Ectodermal cell (in vitro differentiated cells): Measurements from ENCODE around the gene RNF180.
"Not testable (repeated sequence)": the region's sequence is repeated elsewhere in the genome, so short reads cannot be mapped to it uniquely, and the experiment has no call there.

Experiments used
- H3K27ac ChIP-seq: 2 replicates; pipeline ENCODE4 v1.7.0; 2013; ENCODE audit warnings: mild to moderate bottlenecking, low read depth, low read length; ENCODE audit not compliant: insufficient read depth, poor library complexity, severe bottlenecking
- H3K27me3 ChIP-seq: 2 replicates; pipeline ENCODE4 v1.7.0; 2013; ENCODE audit warnings: mild to moderate bottlenecking, low read length; ENCODE audit not compliant: insufficient read depth, control insufficient read depth, poor library complexity, severe bottlenecking
- H3K36me3 ChIP-seq: one replicate; pipeline ENCODE4 v1.7.0; 2013; ENCODE audit warnings: low read length; ENCODE audit not compliant: control insufficient read depth, insufficient read depth
- H3K4me1 ChIP-seq: one replicate; pipeline ENCODE4 v1.7.0; 2013; ENCODE audit warnings: low read length; ENCODE audit not compliant: control insufficient read depth, insufficient read depth
- H3K4me3 ChIP-seq: 2 replicates; pipeline ENCODE4 v1.7.0; 2013; ENCODE audit warnings: low read depth, low read length, control low read depth; ENCODE audit not compliant: insufficient read depth
- H3K9me3 ChIP-seq: 2 replicates; pipeline ENCODE4 v1.7.0; 2013; ENCODE audit warnings: mild to moderate bottlenecking, low read length, moderate library complexity; ENCODE audit not compliant: control insufficient read depth
- WGBS, 2 experiments: methylation state at CpG; one replicate each; pipeline ENCODE4 v1.1.7; 2013; ENCODE audit warnings: missing lambda C conversion rate in 2 of 2; 5-methylcytosine and 5-hydroxymethylcytosine counted together

Gene RNF180

DNA sequence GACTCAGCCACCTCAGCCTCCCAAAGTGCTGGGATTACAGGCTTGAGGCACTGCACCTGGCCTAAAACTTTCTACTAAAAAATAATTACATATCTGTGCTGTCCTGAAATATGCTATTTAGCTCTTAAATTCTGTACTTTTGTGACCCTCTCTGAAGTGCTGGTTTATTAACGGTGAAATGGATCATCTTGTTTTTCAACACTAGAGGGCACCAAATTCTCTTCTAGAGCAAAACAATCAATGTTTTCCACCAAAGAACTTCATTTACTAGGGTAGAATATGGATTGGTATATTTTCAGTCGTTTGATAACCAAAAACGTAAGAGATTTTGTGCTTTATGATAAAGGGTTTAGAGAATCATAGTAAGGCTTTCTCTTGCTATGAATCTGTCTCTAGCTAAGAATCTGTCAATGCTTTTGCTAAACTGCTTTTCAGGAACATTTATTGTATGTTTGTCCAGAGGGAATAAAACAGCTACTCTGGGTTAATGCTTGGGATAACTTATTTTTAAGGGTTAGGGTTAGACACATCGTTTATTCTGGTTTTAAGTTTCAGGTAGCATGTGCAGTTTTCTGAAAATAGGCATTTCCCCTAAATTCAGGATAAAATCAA lies 63.6 kb downstream of the RNF180 start:
- H3K4me3 ChIP-seq = no peak overlapping the region
- H3K4me1 ChIP-seq = no peaks in the 10 kb centered on the region
- H3K36me3 ChIP-seq = no peaks in the 10 kb centered on the region
- no peak overlapping the region for H3K27ac ChIP-seq
- H3K27me3 ChIP-seq = no peaks in the 10 kb centered on the region
- H3K9me3 ChIP-seq = no peaks in the 10 kb centered on the region
- WGBS, 2 experiments = 8 to 9% methylated on average over 4 of the region's 4 CpGs

DNA sequence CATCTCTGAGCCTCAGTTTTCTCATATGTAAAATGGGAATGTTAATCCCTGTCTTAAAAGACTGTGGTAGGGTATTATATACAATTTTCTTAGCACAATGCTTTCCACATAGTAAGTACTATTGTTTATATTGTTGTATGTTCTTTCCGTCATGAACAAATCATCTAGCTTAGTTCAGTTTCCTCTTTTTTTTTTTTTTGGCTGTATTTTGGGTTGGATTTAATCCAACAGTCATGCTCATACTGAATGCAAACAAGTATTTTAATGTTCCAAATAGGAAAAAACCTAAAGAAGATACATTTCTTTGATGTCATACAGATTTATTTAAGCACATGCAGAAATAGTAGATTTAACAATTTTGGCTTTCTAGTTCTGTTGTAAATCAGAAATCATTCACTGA lies 95.1 kb downstream of the RNF180 start:
- Histone ChIP-seq H3K4me1 (no peaks in the 10 kb centered on the region), H3K27me3 (no peaks in the 10 kb centered on the region), H3K27ac (no peak overlapping the region), H3K36me3 (no peaks in the 10 kb centered on the region), H3K9me3 (no peaks in the 10 kb centered on the region), H3K4me3 (no peak overlapping the region)
- WGBS, 2 experiments = no CpG with 5 or more reads among the region's 1 CpG

DNA sequence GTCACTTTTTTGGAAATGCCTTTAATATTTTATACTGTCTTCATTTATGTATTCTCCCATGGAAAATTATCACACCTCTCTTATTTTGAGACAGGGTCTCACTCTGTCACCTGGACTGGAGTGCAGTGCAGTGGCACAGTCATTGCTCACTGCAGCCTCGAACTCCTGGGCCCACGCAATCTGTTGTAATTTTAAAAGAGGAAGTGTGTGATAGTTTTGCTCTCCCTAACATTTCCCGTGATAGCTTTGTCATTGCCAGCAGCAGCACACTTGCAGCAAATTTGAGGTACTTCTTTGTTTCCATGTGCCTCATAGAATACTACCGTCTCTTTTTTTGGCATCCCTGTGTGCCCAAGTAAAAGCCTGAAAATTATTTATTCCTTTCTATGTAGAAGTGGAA lies 103.5 kb downstream of the RNF180 start:
- no peaks in the 10 kb centered on the region for H3K9me3 ChIP-seq
- H3K4me3 ChIP-seq = no peak overlapping the region
- no peaks in the 10 kb centered on the region for H3K36me3 ChIP-seq
- no peaks in the 10 kb centered on the region for H3K4me1 ChIP-seq
- H3K27me3 ChIP-seq = no peaks in the 10 kb centered on the region
- no peak overlapping the region for H3K27ac ChIP-seq
- 87 to 94% methylated on average over 4 of the region's 4 CpGs for WGBS, 2 experiments

DNA sequence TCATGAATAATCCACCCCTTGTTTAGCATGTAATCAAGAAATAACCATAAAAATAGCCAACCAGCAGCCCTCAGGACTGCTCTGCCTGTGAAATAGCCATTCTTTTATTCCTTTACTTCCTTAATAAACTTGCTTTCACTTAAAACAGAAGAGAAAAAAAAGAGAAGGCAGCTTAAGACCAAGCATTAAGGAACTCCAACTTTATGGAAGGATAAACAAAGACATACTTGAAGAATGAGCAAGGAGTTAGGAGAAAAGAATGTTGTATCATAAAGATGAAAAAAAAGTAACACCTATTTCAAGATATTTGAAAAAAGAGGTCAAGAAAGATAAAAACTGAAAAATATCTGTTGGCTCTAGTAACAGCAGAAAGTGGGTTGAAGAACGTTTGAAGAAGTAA lies 107.6 kb downstream of the RNF180 start:
- H3K36me3 ChIP-seq = no peaks in the 10 kb centered on the region
- no peaks in the 10 kb centered on the region for H3K9me3 ChIP-seq
- no peak overlapping the region for H3K27ac ChIP-seq
- no peaks in the 10 kb centered on the region for H3K4me1 ChIP-seq
- H3K4me3 ChIP-seq = no peak overlapping the region
- WGBS, 2 experiments = 72 to 78% methylated on average over 1 of the region's 1 CpG
- no peaks in the 10 kb centered on the region for H3K27me3 ChIP-seq

DNA sequence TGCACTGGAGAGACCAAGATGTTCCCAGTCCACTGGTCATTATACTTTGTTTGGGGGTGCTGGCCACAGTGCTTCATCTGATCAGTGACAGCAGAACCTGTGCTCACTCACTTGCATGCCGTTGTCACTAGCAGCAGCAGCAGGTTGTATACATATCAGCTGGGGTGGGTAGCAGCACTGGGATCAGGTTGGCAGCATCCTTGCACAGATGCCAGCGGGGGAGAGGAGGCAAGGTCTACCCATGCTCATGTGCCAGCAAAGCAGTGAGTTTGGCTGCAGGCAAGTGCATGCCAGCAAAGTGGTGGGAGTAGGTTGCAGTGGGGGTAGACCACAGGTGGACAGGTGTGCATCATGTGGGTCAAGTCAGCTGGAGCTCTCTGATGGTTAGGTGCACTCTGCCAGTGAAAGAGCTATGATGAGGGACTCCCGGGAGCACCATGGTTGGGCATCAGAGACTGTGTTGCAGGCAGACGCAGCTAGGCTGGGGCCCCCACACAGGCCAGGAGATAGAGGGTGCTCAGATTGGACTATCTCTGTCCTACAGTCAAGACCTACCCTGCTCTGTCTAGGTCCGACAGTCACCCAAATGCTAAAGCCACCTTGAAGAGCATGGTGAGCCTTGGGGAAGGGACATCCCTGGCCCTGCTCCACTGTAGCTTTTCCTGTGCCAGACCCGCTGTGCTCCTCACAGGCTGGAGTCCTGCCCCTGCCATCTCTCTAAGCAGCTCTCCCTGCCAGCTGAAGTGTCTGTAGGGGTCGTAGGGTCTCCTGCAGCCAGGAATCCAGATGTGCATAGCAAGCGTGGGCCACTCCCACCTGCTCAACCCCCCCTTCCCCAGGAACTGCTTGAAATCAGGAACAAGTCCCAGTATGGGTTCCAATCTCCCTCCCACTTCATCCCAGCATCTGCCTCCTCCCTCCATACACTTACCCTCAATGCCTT lies 119.8 kb downstream of the RNF180 start:
- Histone ChIP-seq H3K27ac (no peak overlapping the region), H3K9me3 (no peaks in the 10 kb centered on the region), H3K36me3 (no peaks in the 10 kb centered on the region), H3K27me3 (no peaks in the 10 kb centered on the region), H3K4me1 (no peaks in the 10 kb centered on the region), H3K4me3 (no peak overlapping the region)
- 88 to 90% methylated on average over 8 of the region's 8 CpGs for WGBS, 2 experiments

DNA sequence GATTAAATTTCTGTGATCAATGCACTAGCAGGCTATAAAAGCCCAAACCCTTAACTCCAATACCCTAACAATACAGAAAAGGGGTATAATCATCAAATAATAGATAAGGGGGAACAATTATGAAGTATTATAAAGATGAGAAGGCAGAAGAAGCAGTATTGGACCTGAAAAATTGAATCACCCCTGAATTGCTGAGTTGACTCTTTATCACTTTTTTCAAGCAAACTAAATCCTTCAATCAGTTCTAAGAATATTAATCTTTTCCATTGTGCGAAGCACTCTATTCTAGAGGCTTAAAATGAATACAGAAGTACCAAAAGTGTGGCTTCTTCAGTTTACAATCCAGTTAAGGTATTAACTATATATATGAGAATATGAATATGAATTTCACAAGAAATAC lies 120.7 kb downstream of the RNF180 start:
- WGBS, 2 experiments = 67% methylated on average over 1 of the region's 1 CpG; no CpG with 5 or more reads in 1 of the 2 experiments
- H3K36me3 ChIP-seq = no peaks in the 10 kb centered on the region
- H3K27ac ChIP-seq = no peak overlapping the region
- no peaks in the 10 kb centered on the region for H3K27me3 ChIP-seq
- H3K4me1 ChIP-seq = no peaks in the 10 kb centered on the region
- no peak overlapping the region for H3K4me3 ChIP-seq
- H3K9me3 ChIP-seq = no peaks in the 10 kb centered on the region

DNA sequence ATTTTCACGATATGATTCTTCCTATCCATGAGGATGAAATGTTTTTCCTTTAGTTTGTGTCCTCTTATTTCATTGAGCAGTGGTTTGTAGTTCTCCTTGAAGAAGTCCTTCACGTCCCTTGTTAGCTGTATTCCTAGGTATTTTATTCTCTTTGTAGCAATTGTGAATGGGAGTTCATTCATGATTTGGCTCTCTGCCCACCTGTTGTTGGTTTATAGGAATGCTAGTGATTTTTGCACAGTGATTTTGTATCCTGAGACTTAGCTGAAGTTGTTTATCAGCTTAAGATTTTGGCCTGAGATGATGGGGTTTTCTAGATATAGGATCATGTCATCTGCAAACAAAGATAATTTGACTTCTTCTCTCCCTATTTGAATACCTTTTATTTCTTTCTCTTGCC lies 122.9 kb downstream of the RNF180 start:
- H3K4me3 ChIP-seq, H3K4me1 ChIP-seq, H3K36me3 ChIP-seq, H3K9me3 ChIP-seq, H3K27ac ChIP-seq, H3K27me3 ChIP-seq: not testable (repeated sequence)
- 98 to 99% methylated on average over 2 of the region's 2 CpGs for WGBS, 2 experiments

DNA sequence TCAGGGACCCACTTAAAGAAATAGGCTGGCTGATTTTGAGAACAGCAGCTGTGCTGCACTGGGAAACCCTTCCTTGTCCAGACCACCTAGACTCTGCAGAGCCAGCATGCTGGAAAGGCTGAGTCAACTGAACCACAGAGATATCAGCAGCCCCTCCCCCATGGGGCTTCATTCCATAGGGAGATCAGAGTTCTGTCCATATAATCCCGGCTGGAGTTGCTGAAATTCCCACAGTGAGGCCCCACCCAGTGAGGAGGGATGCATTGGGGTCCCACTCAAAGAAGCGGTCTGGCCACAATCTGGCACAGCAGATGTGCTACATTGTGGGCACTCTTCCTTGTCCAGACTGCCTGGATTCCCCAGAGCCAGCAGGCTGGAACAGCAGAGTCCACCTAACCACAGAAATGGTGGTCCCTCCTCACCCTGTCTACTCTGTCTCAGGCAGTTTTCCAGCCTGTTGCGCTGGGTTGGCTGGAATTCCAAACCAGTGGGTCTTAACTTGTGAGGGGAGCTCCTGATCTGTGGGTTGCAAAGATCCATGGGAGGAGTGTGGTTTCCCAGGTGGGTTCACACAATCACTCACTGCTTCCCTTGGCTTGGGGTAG lies 127.1 kb downstream of the RNF180 start:
- no peak overlapping the region for H3K4me3 ChIP-seq
- no peak overlapping the region for H3K27ac ChIP-seq
- 90 to 97% methylated on average over 3 of the region's 3 CpGs for WGBS, 2 experiments
- H3K27me3 ChIP-seq = no peaks in the 10 kb centered on the region
- H3K4me1 ChIP-seq = no peaks in the 10 kb centered on the region
- no peaks in the 10 kb centered on the region for H3K36me3 ChIP-seq
- no peaks in the 10 kb centered on the region for H3K9me3 ChIP-seq

DNA sequence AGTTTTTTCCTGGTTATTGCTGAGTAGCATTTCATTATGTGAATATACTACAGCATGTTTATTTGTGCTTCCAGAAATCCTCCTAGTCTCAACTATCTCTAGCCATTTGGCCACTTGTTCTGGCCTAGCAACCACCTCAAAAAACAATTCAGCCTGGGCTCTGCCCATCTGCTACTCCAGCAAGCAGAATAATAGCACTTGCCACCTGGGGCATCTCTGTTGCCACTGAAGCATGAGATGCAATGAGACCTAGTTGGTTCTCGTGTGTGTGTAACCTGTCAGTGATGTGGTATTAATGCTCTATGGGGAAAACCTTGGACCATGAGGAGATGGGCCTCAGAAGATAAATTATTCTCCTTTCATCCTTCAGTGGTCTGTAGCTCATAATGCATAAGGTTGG lies 129.5 kb downstream of the RNF180 start:
- no peaks in the 10 kb centered on the region for H3K4me1 ChIP-seq
- WGBS, 2 experiments = 63 to 90% methylated on average over 1 of the region's 1 CpG

DNA sequence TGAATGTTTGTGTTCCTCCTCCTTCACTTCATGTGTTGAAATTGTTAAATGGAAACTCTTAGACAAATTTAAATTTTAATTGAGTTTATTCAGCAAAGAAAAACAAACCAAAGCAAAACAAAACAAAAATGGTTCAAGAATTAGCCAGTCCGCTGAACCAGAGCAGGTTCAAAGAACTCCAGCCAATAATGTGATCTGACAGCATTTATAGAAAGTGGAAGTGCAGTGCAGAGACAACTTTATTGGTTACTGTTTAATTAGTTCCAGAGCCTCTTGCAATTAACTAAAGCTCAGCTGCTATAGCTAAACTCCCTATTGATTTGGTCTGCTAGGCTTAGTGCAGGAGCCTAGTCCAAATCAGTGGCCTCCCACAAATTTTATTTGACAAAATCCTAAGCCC lies 132.9 kb downstream of the RNF180 start:
- 91 to 94% methylated on average over 1 of the region's 1 CpG for WGBS, 2 experiments

More for the DNA sequence above, 129.5 kb downstream of the RNF180 start:
- no peak overlapping the region for H3K27ac ChIP-seq
- no peaks in the 10 kb centered on the region for H3K9me3 ChIP-seq
- no peaks in the 10 kb centered on the region for H3K36me3 ChIP-seq
- H3K4me3 ChIP-seq = no peak overlapping the region
- H3K27me3 ChIP-seq = no peaks in the 10 kb centered on the region

More for the DNA sequence above, 132.9 kb downstream of the RNF180 start:
- H3K4me3 ChIP-seq = no peak overlapping the region
- no peaks in the 10 kb centered on the region for H3K27me3 ChIP-seq
- H3K9me3 ChIP-seq = no peaks in the 10 kb centered on the region
- no peaks in the 10 kb centered on the region for H3K36me3 ChIP-seq
- no peak overlapping the region for H3K27ac ChIP-seq
- H3K4me1 ChIP-seq = no peaks in the 10 kb centered on the region
